ENCODE results near the gene USP17L17.
"Not testable (repeated sequence)": the region's sequence is repeated elsewhere in the genome, so short reads cannot be mapped to it uniquely, and the experiment has no call there.

Gene USP17L17, protein sequence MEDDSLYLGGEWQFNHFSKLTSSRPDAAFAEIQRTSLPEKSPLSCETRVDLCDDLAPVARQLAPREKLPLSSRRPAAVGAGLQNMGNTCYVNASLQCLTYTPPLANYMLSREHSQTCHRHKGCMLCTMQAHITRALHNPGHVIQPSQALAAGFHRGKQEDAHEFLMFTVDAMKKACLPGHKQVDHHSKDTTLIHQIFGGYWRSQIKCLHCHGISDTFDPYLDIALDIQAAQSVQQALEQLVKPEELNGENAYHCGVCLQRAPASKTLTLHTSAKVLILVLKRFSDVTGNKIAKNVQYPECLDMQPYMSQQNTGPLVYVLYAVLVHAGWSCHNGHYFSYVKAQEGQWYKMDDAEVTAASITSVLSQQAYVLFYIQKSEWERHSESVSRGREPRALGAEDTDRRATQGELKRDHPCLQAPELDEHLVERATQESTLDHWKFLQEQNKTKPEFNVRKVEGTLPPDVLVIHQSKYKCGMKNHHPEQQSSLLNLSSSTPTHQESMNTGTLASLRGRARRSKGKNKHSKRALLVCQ

DNA sequence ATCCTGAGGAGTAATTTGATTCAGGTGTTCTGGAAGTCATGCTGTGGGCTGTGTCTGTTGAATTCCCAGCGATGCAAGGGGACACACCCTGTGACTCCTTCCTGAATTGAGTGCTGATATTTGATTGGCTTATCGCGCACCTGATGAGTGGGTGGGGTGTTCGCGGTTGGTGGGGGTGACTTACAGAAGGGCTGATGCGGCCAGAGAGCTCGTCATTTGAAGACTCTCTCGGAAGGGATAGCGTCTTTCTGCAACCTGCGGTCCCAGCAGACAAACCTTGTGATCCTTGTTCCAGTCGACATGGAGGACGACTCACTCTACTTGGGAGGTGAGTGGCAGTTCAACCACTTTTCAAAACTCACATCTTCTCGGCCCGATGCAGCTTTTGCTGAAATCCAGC is at the start of gene USP17L17:
Gene USP17L17, plus strand, starts transcription at position 301 of the 400 bp plus-strand sequence. Its CDS starts 0 bp downstream, at position 301.
- not testable (repeated sequence) for FAIRE-seq; DNase-seq (ENCODE audit: low spot score)

- not testable (repeated sequence) for FAIRE-seq; DNase-seq (ENCODE audit: low spot score)
Observed at GRCh38 chr4:9210357-9210756, 33.3 kb upstream of the USP17L17 start, which contains the start of gene USP17L10. Gene USP17L10, plus strand, starts transcription at chr4:9210657. Its CDS starts 0 bp downstream, at chr4:9210657.

DNA sequence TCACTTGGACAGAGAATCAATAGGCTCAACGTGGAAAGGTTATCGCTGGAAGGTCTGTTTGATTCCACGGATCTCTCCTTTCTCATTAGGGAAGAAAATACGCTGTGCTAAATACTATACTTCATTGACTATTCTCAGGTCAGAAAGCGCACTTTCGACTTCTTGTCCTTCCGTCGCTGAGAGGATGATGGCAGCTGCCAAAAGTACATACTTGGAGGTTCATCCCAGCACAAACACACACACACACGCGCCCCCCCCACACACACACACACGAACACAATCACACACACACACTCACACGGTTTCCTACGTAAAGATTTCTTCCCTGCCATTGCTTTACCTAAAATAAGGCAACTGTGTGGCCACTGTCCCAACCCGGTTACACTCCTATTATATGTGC is 29.0 kb upstream of the USP17L17 start:
- not testable (repeated sequence) for FAIRE-seq

DNA sequence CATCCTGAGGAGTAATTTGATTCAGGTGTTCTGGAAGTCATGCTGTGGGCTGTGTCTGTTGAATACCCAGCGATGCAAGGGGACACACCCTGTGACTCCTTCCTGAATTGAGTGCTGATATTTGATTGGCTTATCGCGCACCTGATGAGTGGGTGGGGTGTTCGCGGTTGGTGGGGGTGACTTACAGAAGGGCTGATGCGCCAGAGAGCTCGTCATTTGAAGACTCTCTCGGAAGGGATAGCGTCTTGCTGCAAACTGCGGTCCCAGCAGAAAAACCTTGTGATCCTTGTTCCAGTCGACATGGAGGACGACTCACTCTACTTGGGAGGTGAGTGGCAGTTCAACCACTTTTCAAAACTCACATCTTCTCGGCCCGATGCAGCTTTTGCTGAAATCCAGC is 28.6 kb upstream of the USP17L17 start, which contains the start of gene USP17L11:
Gene USP17L11, plus strand, starts transcription at position 301 of the 400 bp plus-strand sequence. Its CDS starts 0 bp downstream, at position 301.
- not testable (repeated sequence) for DNase-seq (ENCODE audit: low spot score); FAIRE-seq

More for the DNA sequence above, 29.0 kb upstream of the USP17L17 start:
- DNase-seq (ENCODE audit: low spot score), result not testable (repeated sequence)

DNA sequence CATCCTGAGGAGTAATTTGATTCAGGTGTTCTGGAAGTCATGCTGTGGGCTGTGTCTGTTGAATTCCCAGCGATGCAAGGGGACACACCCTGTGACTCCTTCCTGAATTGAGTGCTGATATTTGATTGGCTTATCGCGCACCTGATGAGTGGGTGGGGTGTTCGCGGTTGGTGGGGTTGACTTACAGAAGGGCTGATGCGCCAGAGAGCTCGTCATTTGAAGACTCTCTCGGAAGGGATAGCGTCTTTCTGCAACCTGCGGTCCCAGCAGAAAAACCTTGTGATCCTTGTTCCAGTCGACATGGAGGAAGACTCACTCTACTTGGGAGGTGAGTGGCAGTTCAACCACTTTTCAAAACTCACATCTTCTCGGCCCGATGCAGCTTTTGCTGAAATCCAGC is 23.8 kb upstream of the USP17L17 start, which contains the start of gene USP17L12:
Gene USP17L12, plus strand, starts transcription at position 301 of the 400 bp plus-strand sequence. Its CDS starts 0 bp downstream, at position 301.
- DNase-seq (ENCODE audit: low spot score); FAIRE-seq: not testable (repeated sequence)

DNA sequence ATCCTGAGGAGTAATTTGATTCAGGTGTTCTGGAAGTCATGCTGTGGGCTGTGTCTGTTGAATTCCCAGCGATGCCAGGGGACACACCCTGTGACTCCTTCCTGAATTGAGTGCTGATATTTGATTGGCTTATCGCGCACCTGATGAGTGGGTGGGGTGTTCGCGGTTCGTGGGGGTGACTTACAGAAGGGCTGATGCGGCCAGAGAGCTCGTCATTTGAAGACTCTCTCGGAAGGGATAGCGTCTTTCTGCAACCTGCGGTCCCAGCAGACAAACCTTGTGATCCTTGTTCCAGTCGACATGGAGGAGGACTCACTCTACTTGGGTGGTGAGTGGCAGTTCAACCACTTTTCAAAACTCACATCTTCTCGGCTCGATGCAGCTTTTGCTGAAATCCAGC is 19.1 kb upstream of the USP17L17 start, which contains the start of gene USP17L13:
Gene USP17L13, plus strand, starts transcription at position 301 of the 400 bp plus-strand sequence. Its CDS starts 0 bp downstream, at position 301.
- not testable (repeated sequence) for FAIRE-seq; DNase-seq (ENCODE audit: low spot score)

- not testable (repeated sequence) for FAIRE-seq; DNase-seq (ENCODE audit: low spot score)
Observed at GRCh38 chr4:9230249-9230648, 13.4 kb upstream of the USP17L17 start.

GRCh38 chr4:9234085-9234484 is 9.6 kb upstream of the USP17L17 start, which contains the start of gene USP17L15:
Gene USP17L15, plus strand, starts transcription at chr4:9234385. Its CDS starts 0 bp downstream, at chr4:9234385.
- not testable (repeated sequence) for FAIRE-seq; DNase-seq (ENCODE audit: low spot score)

DNA sequence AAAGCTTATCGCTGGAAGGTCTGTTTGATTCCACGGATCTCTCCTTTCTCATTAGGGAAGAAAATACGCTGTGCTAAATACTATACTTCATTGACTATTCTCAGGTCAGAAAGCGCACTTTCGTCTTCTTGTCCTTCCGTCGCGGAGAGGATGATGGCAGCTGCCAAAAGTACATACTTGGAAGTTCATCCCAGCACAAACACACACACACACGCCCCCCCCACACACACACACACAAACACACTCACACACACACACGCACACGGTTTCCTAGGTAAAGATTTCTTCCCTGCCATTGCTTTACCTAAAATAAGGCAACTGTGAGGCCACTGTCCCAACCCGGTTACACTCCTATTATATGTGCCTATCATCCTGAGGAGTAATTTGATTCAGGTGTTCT is 5.2 kb upstream of the USP17L17 start:
- not testable (repeated sequence) for DNase-seq (ENCODE audit: low spot score); FAIRE-seq

GRCh38 chr4:9247953-9248680 is 4.4 kb downstream of the USP17L17 start, which contains the start of gene USP17L18:
Gene USP17L18, plus strand, starts transcription at chr4:9248630. Its CDS starts 0 bp downstream, at chr4:9248630.
- FAIRE-seq; DNase-seq (ENCODE audit: low spot score): not testable (repeated sequence)

DNA sequence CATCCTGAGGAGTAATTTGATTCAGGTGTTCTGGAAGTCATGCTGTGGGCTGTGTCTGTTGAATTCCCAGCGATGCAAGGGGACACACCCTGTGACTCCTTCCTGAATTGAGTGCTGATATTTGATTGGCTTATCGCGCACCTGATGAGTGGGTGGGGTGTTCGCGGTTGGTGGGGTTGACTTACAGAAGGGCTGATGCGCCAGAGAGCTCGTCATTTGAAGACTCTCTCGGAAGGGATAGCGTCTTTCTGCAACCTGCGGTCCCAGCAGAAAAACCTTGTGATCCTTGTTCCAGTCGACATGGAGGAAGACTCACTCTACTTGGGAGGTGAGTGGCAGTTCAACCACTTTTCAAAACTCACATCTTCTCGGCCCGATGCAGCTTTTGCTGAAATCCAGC is 9.4 kb downstream of the USP17L17 start, which contains the start of gene USP17L19:
Gene USP17L19, plus strand, starts transcription at position 301 of the 400 bp plus-strand sequence. Its CDS starts 0 bp downstream, at position 301.
- DNase-seq (ENCODE audit: low spot score); FAIRE-seq: not testable (repeated sequence)

DNA sequence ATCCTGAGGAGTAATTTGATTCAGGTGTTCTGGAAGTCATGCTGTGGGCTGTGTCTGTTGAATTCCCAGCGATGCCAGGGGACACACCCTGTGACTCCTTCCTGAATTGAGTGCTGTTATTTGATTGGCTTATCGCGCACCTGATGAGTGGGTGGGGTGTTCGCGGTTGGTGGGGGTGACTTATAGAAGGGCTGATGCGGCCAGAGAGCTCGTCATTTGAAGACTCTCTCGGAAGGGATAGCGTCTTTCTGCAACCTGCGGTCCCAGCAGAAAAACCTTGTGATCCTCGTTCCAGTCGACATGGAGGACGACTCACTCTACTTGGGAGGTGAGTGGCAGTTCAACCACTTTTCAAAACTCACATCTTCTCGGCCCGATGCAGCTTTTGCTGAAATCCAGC is 14.1 kb downstream of the USP17L17 start, which contains the start of gene USP17L20:
Gene USP17L20, plus strand, starts transcription at position 301 of the 400 bp plus-strand sequence. Its CDS starts 0 bp downstream, at position 301.
- not testable (repeated sequence) for DNase-seq (ENCODE audit: low spot score)

DNA sequence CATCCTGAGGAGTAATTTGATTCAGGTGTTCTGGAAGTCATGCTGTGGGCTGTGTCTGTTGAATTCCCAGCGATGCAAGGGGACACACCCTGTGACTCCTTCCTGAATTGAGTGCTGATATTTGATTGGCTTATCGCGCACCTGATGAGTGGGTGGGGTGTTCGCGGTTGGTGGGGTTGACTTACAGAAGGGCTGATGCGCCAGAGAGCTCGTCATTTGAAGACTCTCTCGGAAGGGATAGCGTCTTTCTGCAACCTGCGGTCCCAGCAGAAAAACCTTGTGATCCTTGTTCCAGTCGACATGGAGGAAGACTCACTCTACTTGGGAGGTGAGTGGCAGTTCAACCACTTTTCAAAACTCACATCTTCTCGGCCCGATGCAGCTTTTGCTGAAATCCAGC is 18.9 kb downstream of the USP17L17 start, which contains the start of gene USP17L21:
Gene USP17L21, plus strand, starts transcription at position 301 of the 400 bp plus-strand sequence. Its CDS starts 0 bp downstream, at position 301.
- not testable (repeated sequence) for DNase-seq (ENCODE audit: low spot score); FAIRE-seq

More for the DNA sequence above, 14.1 kb downstream of the USP17L17 start, which contains the start of gene USP17L20:
- FAIRE-seq, result not testable (repeated sequence)

GRCh38 chr4:9267319-9267718 is 23.6 kb downstream of the USP17L17 start, which contains the start of gene USP17L22:
Gene USP17L22, plus strand, starts transcription at chr4:9267619. Its CDS starts 0 bp downstream, at chr4:9267619.
- FAIRE-seq, result not testable (repeated sequence)

GRCh38 chr4:9271719-9272118 is 28.0 kb downstream of the USP17L17 start:
- not testable (repeated sequence) for FAIRE-seq; DNase-seq (ENCODE audit: low spot score)

More at GRCh38 chr4:9267319-9267718, 23.6 kb downstream of the USP17L17 start, which contains the start of gene USP17L22:
- not testable (repeated sequence) for DNase-seq (ENCODE audit: low spot score)
